GM12878 (cell line): ENCODE measurements around the gene EXD1. TPM values are rescaled to one million over a fixed set of nuclear protein-coding genes. Genes with fewer than 3 reads are reported as not detected.

Experiments used
- ATAC-seq: fragments of 200-7000 bp; cut with Tn5 transposase; 3 replicates; pipeline ENCODE4 v1.9.1; 2020; ENCODE audit warnings: mild to moderate bottlenecking, moderate library complexity
- BruUV-seq: library from RNA; stranded (reverse); fragments of 400-500 nt; replicated peaks from 2 replicates; lab custom pipeline; 2021; lab: Mats Ljungman, UMichigan
- CTCF ChIA-PET: fragments of 300-600 bp; sonication (Branson Sonifier 250); formaldehyde crosslinking; extraction: SDS; loops from one replicate; lab custom pipeline; 2021; ENCODE audit warnings: inconsistent platforms; lab: Yijun Ruan, JAX
- POLR2A ChIA-PET: fragments of 350-600 bp; formaldehyde crosslinking; extraction: SDS; loops from one replicate; lab custom pipeline; 2021; ENCODE audit warnings: inconsistent platforms; lab: Charles Lee
- RAD21 ChIA-PET: fragments of 300-600 bp; sonication (Branson Sonifier 250); formaldehyde crosslinking; loops from one replicate; lab custom pipeline; 2023; ENCODE audit warnings: antibody characterized with exemption; ENCODE audit not compliant: unreplicated experiment; lab: Charles Lee
- SMC1A ChIA-PET: fragments of 300-600 bp; sonication (Branson Sonifier 250); formaldehyde crosslinking; loops from one replicate; lab custom pipeline; 2023; ENCODE audit not compliant: unreplicated experiment, uncharacterized antibody; lab: Charles Lee
- DNase-seq: peaks from one replicate; pipeline ENCODE4 v3.0.0-alpha.2; 2011; ENCODE audit warnings: low read depth, low spot score
- FAIRE-seq: peaks from 3 replicates; lab custom pipeline; 2011; peaks lifted over from hg19 to GRCh38; lab: Jason Lieb, UNC
- H2AFZ ChIP-seq: 2 replicates; pipeline ENCODE4 v1.6.0; 2011; ENCODE audit warnings: low read depth, low read length, control low read depth; ENCODE audit not compliant: control insufficient read depth
- H3K27ac ChIP-seq: 2 replicates; pipeline ENCODE4 v1.5.1; 2011; ENCODE audit warnings: control low read depth; ENCODE audit not compliant: control insufficient read depth, insufficient read depth
- H3K27me3 ChIP-seq, 2 experiments: replicated peaks in 1 of 2; 2 replicates each; pipeline versions ENCODE4 v1.6.0 to v1.6.1; 2011; ENCODE audit warnings: low read length in 1 of 2; ENCODE audit not compliant: control insufficient read depth in 2 of 2, insufficient read depth in 2 of 2
- H3K36me3 ChIP-seq, 2 experiments: 2 replicates each; pipeline ENCODE4 v1.5.1; 2011; ENCODE audit warnings: low read length in 1 of 2; ENCODE audit not compliant: control insufficient read depth in 2 of 2, insufficient read depth in 2 of 2
- H3K4me1 ChIP-seq: 2 replicates; pipeline ENCODE4 v1.6.1; 2011; ENCODE audit warnings: mild to moderate bottlenecking, low read length, moderate library complexity, mixed read lengths; ENCODE audit not compliant: control insufficient read depth, insufficient read depth
- H3K4me2 ChIP-seq: 2 replicates; pipeline ENCODE4 v1.6.0; 2011; ENCODE audit warnings: control low read depth; ENCODE audit not compliant: control insufficient read depth, insufficient read depth
- H3K4me3 ChIP-seq: fragments of 200-600 bp; sonication (generic); 2 replicates; pipeline ENCODE4 v1.5.1; 2016
- H3K79me2 ChIP-seq: 2 replicates; pipeline ENCODE4 v1.6.0; 2011; ENCODE audit warnings: low read length; ENCODE audit not compliant: control insufficient read depth, insufficient read depth
- H3K9ac ChIP-seq: 2 replicates; pipeline ENCODE4 v1.8.0; 2011; ENCODE audit warnings: low read length, control low read depth, mixed read lengths; ENCODE audit not compliant: control insufficient read depth, insufficient read depth
- H3K9me3 ChIP-seq: replicated peaks from 3 replicates; pipeline ENCODE4 v1.5.1; 2011; ENCODE audit warnings: mild to moderate bottlenecking, low read length; ENCODE audit not compliant: control insufficient read depth, insufficient read depth
- H4K20me1 ChIP-seq: 2 replicates; pipeline ENCODE4 v1.6.0; 2011; ENCODE audit not compliant: control insufficient read depth, insufficient read depth
- ATF3 ChIP-seq: IDR thresholded peaks from 2 replicates; pipeline ENCODE4 v1.6.1; 2011; ENCODE audit warnings: low read depth, mild to moderate bottlenecking, low read length, moderate library complexity, borderline replicate concordance; ENCODE audit errors: extremely low read depth
- BACH1 ChIP-seq: fragments of 450-650 bp; IDR thresholded peaks from 2 replicates; pipeline ENCODE4 v1.6.1; 2017; ENCODE audit warnings: mild to moderate bottlenecking, borderline replicate concordance
- CHD2 ChIP-seq: IDR thresholded peaks from 2 replicates; pipeline ENCODE4 v1.6.1; 2011; ENCODE audit warnings: low read depth, low read length, improper control_type of control experiment, borderline replicate concordance
- E2F8 ChIP-seq: fragments of 450-650 bp; IDR thresholded peaks from 2 replicates; pipeline ENCODE4 v1.6.1; 2018; ENCODE audit warnings: mild to moderate bottlenecking, low read depth, moderate library complexity; ENCODE audit not compliant: partially characterized antibody
- EGR1 ChIP-seq, 2 experiments: IDR thresholded peaks; 1 replicate in 1 of 2; 2 replicates in 1 of 2; pipeline ENCODE4 v1.6.1; 2011 to 2012; ENCODE audit warnings: low read depth in 2 of 2, low read length in 2 of 2, borderline replicate concordance in 1 of 2, mild to moderate bottlenecking in 1 of 2, moderate library complexity in 1 of 2
- EZH2 ChIP-seq: IDR thresholded peaks from 2 replicates; pipeline ENCODE4 v1.6.1; 2012; ENCODE audit warnings: low read depth, mild to moderate bottlenecking, control low read depth, inconsistent platforms, low read length, borderline replicate concordance; ENCODE audit not compliant: control insufficient read depth
- MYC ChIP-seq: IDR thresholded peaks from 2 replicates; pipeline ENCODE4 v1.6.1; 2011; ENCODE audit warnings: mild to moderate bottlenecking, low read length, moderate library complexity, inconsistent platforms; ENCODE audit not compliant: insufficient read depth, insufficient replicate concordance, insufficient read length, severe bottlenecking
- NFYA ChIP-seq: IDR thresholded peaks from 2 replicates; pipeline ENCODE4 v1.6.1; 2011; ENCODE audit warnings: low read depth, mild to moderate bottlenecking, low read length, improper control_type of control experiment, borderline replicate concordance
- NRF1 ChIP-seq: conservative IDR thresholded peaks from 2 replicates; pipeline ENCODE4 v1.6.1; 2011; ENCODE audit warnings: mild to moderate bottlenecking, low read depth, low read length, improper control_type of control experiment
- PML ChIP-seq: IDR thresholded peaks from 2 replicates; pipeline ENCODE4 v1.6.1; 2012; ENCODE audit warnings: low read length, inconsistent platforms
- POLR2AphosphoS2 ChIP-seq: IDR thresholded peaks from 2 replicates; pipeline ENCODE4 v1.6.1; 2011; ENCODE audit warnings: low read depth, mild to moderate bottlenecking, low read length, improper control_type of control experiment, moderate library complexity
- POLR2AphosphoS5 ChIP-seq: IDR thresholded peaks from 2 replicates; pipeline ENCODE4 v1.6.1; 2011; ENCODE audit warnings: mild to moderate bottlenecking, low read length, inconsistent platforms
- RCOR1 ChIP-seq: conservative IDR thresholded peaks from 2 replicates; pipeline ENCODE4 v1.6.1; 2012; ENCODE audit warnings: low read depth, low read length, improper control_type of control experiment
- SREBF2 ChIP-seq: IDR thresholded peaks from 2 replicates; pipeline ENCODE4 v1.6.1; 2012; ENCODE audit warnings: mild to moderate bottlenecking, low read length
- YBX1 ChIP-seq: fragments of 450-650 bp; IDR thresholded peaks from 2 replicates; pipeline ENCODE4 v1.6.1; 2016; ENCODE audit warnings: antibody characterized with exemption
- ZBTB40 ChIP-seq: fragments of 450-650 bp; IDR thresholded peaks from 2 replicates; pipeline ENCODE4 v1.6.1; 2016; ENCODE audit warnings: mild to moderate bottlenecking, moderate library complexity, borderline replicate concordance
- WGBS: methylation state at CpG from one replicate; pipeline ENCODE4 v1.1.6; 2016; ENCODE audit warnings: low lambda C conversion rate; ENCODE audit not compliant: insufficient replicate concordance, insufficient coverage; ENCODE audit errors: missing lambda C conversion rate; 5-methylcytosine and 5-hydroxymethylcytosine counted together
- in situ Hi-C: fragments of 300-500 bp; cut with MboI; formaldehyde crosslinking; loops from 9 replicates; pipeline ENCODE4 v1.14.3; 2018; ENCODE audit warnings: mixed read lengths
- intact Hi-C: fragments of 100-400 bp; cut with micrococcal nuclease; formaldehyde crosslinking; loops from one replicate; pipeline ENCODE4 v1.14.2; 2022; ENCODE audit not compliant: unreplicated experiment
- polyA plus RNA-seq, 11 experiments: library from polyadenylated mRNA; depleted of rRNA in 4 of 11; unstranded in 6 of 11; stranded (reverse) in 5 of 11; fragments of >200 nt; fragmentation: Nextera tagmentation in 4 of 11; fragmentation: Illumina TruSeq in 1 of 11; extraction: Ambion mirVana in 4 of 11; extraction: Trizol in 1 of 11; gene quantifications; 1 replicate in 1 of 11; 2 replicates in 10 of 11; pipeline versions ENCODE4 v1.2.1 to v1.2.3, GENCODE V29; 2011 to 2016; ENCODE audit warnings: inconsistent platforms in 2 of 11, missing spikeins in 2 of 11, low read depth in 1 of 11
- total RNA-seq, 4 experiments: library from RNA; depleted of rRNA in 3 of 4; stranded (reverse); fragments of >200 nt in 3 of 4; fragmentation: Illumina TruSeq in 1 of 4; extraction: Trizol in 1 of 4; gene quantifications; 2 replicates each; pipeline versions ENCODE4 v1.2.1 to v1.2.3, GENCODE V29; 2013 to 2021

Gene EXD1
- total and polyA plus RNA-seq, 10 of the 15 experiments (the other 5 are each of a cell fraction or from before 2014, with no cell fraction given) = 0.19 TPM; not detected in 9

- H3K27me3 ChIP-seq = no peaks in the 10 kb centered on the region
- intact Hi-C loops (no loop called here), in situ Hi-C loops (no loop called here)
- ChIA-PET RAD21 (interaction anchor here (1.6 kb wide), 1 partner anchor 10 kb away, joined by 5 read pairs; no protein-coding TSS in a partner anchor), SMC1A (interaction anchor here (1.8 kb wide), 1 partner anchor 8 kb away, joined by 5 read pairs; no protein-coding TSS in a partner anchor), POLR2A (interaction anchor here (0.6 kb wide), 1 partner anchor 1834 kb away, joined by 3 read pairs; no protein-coding TSS in a partner anchor), CTCF (interaction anchor here (2.5 kb wide), 1 partner anchor 10 kb away, joined by 6 read pairs; no protein-coding TSS in a partner anchor)
- no peaks in the 10 kb centered on the region for H3K36me3 ChIP-seq
- no peak for ATAC-seq
- 82% methylated on average over 1 of the region's 1 CpG for WGBS
- no peak overlapping the region for H3K4me2 ChIP-seq
- DNase-seq = no peak
- no peak overlapping the region; the same call in 1 of the 2 replicates for H2AFZ ChIP-seq
- H3K4me1 ChIP-seq = no peaks in the 10 kb centered on the region; the same call in 1 of the 2 replicates
- FAIRE-seq = no peak
- H3K9ac ChIP-seq = no peak overlapping the region
- TF ChIP-seq EZH2 (no peak), NRF1 (no peak), EGR1 (IDR thresholded peaks at IDR 0.05; ENCODE audit: borderline replicate concordance in 1 of 2, low read depth in 2 of 2, low read length in 2 of 2) (no peak), E2F8 (no peak), BACH1 (no peak), ATF3 (no peak), RCOR1 (no peak), ZBTB40 (no peak), CHD2 (no peak), YBX1 (no peak), NFYA (no peak), MYC (no peak), PML (no peak), POLR2AphosphoS5 (no peak), SREBF2 (no peak), POLR2AphosphoS2 (no peak)
- H3K79me2 ChIP-seq = no peaks in the 10 kb centered on the region
- H3K9me3 ChIP-seq = no peaks in the 10 kb centered on the region
- no TSS peak for BruUV-seq
- H3K4me3 ChIP-seq = no peak overlapping the region
- H3K27ac ChIP-seq = no peak overlapping the region
- no peaks in the 10 kb centered on the region for H4K20me1 ChIP-seq
These were observed 36.1 kb downstream of the EXD1 start for GRCh38 chr15:41194444-41194843.
